C4-2B (cell line): Measurements from ENCODE around the gene PROX1.

Source experiments
- ZFX ChIP-seq: fragments of 450-650 bp; IDR thresholded peaks from 2 replicates; pipeline ENCODE4 v1.6.1; 2017
- TF ChIP-seq, protein P1 (sequence below): fragments of 450-650 bp; conservative IDR thresholded peaks from 2 replicates; pipeline ENCODE4 v1.5.1; 2017; ENCODE audit warnings: mild to moderate bottlenecking

DNA sequence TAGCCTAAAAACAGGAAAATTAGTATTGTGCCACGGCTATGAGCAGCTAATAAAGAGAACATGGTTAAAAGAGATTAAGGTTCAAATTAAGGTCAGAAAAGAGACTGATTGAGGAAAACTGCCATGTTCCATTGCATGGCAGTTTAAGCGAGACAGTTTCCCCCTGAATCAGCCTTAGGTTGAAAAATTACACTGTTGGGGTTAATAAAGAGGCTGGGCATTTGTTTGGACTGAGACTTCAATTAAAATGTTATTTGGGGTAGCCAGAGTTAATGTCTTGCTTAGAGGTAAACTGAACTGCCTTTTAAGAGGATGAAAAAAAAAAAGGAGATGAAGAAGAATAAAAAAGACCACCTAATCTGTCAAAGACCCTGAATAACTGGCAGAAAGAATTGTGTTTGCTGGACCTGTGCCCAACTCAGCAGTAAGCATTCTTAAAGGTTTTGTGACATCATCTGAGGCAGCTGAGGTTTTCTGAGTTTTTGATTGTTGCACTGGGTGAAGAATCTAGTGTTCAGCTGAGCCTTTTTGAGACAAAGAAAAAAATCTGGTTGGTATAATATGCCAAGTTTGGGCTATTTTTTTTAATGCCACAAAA is 17.7 kb upstream of the PROX1 start:
- TF ChIP-seq, protein P1, sequence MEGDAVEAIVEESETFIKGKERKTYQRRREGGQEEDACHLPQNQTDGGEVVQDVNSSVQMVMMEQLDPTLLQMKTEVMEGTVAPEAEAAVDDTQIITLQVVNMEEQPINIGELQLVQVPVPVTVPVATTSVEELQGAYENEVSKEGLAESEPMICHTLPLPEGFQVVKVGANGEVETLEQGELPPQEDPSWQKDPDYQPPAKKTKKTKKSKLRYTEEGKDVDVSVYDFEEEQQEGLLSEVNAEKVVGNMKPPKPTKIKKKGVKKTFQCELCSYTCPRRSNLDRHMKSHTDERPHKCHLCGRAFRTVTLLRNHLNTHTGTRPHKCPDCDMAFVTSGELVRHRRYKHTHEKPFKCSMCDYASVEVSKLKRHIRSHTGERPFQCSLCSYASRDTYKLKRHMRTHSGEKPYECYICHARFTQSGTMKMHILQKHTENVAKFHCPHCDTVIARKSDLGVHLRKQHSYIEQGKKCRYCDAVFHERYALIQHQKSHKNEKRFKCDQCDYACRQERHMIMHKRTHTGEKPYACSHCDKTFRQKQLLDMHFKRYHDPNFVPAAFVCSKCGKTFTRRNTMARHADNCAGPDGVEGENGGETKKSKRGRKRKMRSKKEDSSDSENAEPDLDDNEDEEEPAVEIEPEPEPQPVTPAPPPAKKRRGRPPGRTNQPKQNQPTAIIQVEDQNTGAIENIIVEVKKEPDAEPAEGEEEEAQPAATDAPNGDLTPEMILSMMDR: no peak
- TF ChIP-seq ZFX: no peak
